ENCODE results near the gene ITPKA. TPM values are rescaled to one million over a fixed set of nuclear protein-coding genes. Genes with fewer than 3 reads are reported as not detected.

The ITPKA gene
- polyA plus RNA-seq, 1 of the 3 experiments (the other 2 are of a cell fraction) = 2.2 TPM

- POLR2A ChIA-PET = interaction anchor here (0.8 to 1.2 kb wide), 2 partner anchors 13 to 37 kb away, joined by 3 read pairs; partner anchors contain the start of gene RPAP1
These were observed 13.2 kb downstream of the ITPKA start for GRCh38 chr15:41506796-41507341.

DNA sequence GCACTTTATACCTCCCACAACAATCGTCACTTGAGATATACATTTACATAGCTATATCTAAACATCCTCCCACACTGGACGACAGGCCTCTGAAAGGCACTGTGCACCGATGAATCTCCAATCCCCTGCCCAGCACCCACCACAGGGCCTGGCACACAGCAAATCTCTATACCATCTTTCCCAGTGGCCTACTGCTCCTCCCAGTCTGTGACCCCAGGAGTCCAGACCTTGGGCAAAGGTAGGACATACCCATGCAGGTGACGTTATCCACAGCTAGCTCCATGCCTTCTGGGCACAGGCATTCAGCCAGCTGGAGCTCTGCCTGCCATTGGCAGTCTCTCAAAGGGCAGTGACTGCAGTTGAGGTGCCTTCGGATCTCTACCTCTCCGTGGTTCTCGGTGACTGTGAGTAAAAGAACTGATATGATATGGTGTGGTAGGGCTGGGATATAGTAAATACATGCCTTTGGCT is 14.2 kb downstream of the ITPKA start:
- CTCF ChIA-PET = interaction anchor here (0.6 to 1.8 kb wide), 7 partner anchors 10 to 1141 kb away, joined by 3 to 8 read pairs (median 3); no protein-coding TSS in a partner anchor
- TF ChIP-seq, protein P1, sequence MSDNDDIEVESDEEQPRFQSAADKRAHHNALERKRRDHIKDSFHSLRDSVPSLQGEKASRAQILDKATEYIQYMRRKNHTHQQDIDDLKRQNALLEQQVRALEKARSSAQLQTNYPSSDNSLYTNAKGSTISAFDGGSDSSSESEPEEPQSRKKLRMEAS (IDR thresholded peaks at IDR 0.05; ENCODE audit: low read depth) = no peak
- TF ChIP-seq CTCF (IDR thresholded peaks at IDR 0.05) (no peak), JUND (IDR thresholded peaks at IDR 0.05) (no peak), NFIC (IDR thresholded peaks at IDR 0.05; ENCODE audit: borderline replicate concordance) (no peak), GATA2 (CRISPR knock-in tag; IDR thresholded peaks at IDR 0.05) (no peak)
- TF ChIP-seq, protein P2, sequence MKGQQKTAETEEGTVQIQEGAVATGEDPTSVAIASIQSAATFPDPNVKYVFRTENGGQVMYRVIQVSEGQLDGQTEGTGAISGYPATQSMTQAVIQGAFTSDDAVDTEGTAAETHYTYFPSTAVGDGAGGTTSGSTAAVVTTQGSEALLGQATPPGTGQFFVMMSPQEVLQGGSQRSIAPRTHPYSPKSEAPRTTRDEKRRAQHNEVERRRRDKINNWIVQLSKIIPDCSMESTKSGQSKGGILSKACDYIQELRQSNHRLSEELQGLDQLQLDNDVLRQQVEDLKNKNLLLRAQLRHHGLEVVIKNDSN (IDR thresholded peaks at IDR 0.05; ENCODE audit: borderline replicate concordance, low read depth) = no peak
- TF ChIP-seq, protein P3, sequence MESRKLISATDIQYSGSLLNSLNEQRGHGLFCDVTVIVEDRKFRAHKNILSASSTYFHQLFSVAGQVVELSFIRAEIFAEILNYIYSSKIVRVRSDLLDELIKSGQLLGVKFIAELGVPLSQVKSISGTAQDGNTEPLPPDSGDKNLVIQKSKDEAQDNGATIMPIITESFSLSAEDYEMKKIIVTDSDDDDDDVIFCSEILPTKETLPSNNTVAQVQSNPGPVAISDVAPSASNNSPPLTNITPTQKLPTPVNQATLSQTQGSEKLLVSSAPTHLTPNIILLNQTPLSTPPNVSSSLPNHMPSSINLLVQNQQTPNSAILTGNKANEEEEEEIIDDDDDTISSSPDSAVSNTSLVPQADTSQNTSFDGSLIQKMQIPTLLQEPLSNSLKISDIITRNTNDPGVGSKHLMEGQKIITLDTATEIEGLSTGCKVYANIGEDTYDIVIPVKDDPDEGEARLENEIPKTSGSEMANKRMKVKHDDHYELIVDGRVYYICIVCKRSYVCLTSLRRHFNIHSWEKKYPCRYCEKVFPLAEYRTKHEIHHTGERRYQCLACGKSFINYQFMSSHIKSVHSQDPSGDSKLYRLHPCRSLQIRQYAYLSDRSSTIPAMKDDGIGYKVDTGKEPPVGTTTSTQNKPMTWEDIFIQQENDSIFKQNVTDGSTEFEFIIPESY (IDR thresholded peaks at IDR 0.05; ENCODE audit: borderline replicate concordance, low read depth) = no peak
- Histone ChIP-seq H3K4me1 (ENCODE audit: control insufficient read depth in 1 of 2, insufficient read depth in 2 of 2, low read depth in 1 of 2, low read length in 1 of 2) (peaks cover 0 to 11% of the 10 kb centered on the region in 2 experiments; a peak in 1 of 4 replicates), H3K4me2 (no peak overlapping the region), H4K20me1 (ENCODE audit: insufficient read depth) (no peaks in the 10 kb centered on the region), H3K27ac (ENCODE audit: low read depth in 2 of 2, low read length in 1 of 2) (no peak overlapping the region), H2AFZ (ENCODE audit: low read depth) (no peak overlapping the region), H3K27me3 (ENCODE audit: insufficient read depth) (peaks cover 5% of the 10 kb centered on the region; the same call in 1 of the 2 replicates), H3K9ac (no peak overlapping the region), H3K9me2 (no peaks in the 10 kb centered on the region), H3F3A (replicated peaks; ENCODE audit: insufficient read depth) (no peaks in the 10 kb centered on the region), H3K36me3 (replicated peaks in 1 of 2; ENCODE audit: control insufficient read depth in 1 of 2, insufficient read depth in 2 of 2, low read length in 1 of 2) (no peaks in the 10 kb centered on the region), H3K9me3 (no peaks in the 10 kb centered on the region), H3K79me2 (ENCODE audit: insufficient read depth) (no peaks in the 10 kb centered on the region), H3K4me3 (ENCODE audit: low read depth in 2 of 2, low read length in 1 of 2) (no peak overlapping the region)
- POLR2A ChIA-PET = interaction anchor here (0.6 to 1.2 kb wide), 4 partner anchors 12 to 36 kb away, joined by 3 to 4 read pairs (median 3); partner anchors contain the start of gene RPAP1
- no peak for DNase-seq
- WGBS (ENCODE audit: low lambda C conversion rate) = 86% methylated on average over 7 of the region's 7 CpGs

More at GRCh38 chr15:41506796-41507341, 13.2 kb downstream of the ITPKA start:
- H2AFZ ChIP-seq (ENCODE audit: low read depth) = no peak overlapping the region
- H3K4me3 ChIP-seq (ENCODE audit: low read depth in 2 of 2, low read length in 1 of 2) = no peak overlapping the region
- H3F3A ChIP-seq (replicated peaks; ENCODE audit: insufficient read depth) = no peaks in the 10 kb centered on the region
- H3K9me2 ChIP-seq = no peaks in the 10 kb centered on the region
- no peak overlapping the region for H3K27ac ChIP-seq (ENCODE audit: low read depth in 2 of 2, low read length in 1 of 2)
- no peaks in the 10 kb centered on the region; the same call in 1 of the 2 replicates for H3K27me3 ChIP-seq (ENCODE audit: insufficient read depth)
- no peaks in the 10 kb centered on the region for H3K36me3 ChIP-seq (replicated peaks in 1 of 2; ENCODE audit: control insufficient read depth in 1 of 2, insufficient read depth in 2 of 2, low read length in 1 of 2)
- peaks cover 0 to 10% of the 10 kb centered on the region in 2 experiments; a peak in 1 of 4 replicates for H3K4me1 ChIP-seq (ENCODE audit: control insufficient read depth in 1 of 2, insufficient read depth in 2 of 2, low read depth in 1 of 2, low read length in 1 of 2)
- CTCF ChIA-PET = interaction anchor here (0.7 to 1.8 kb wide), 5 partner anchors 11 to 41 kb away, joined by 3 to 8 read pairs (median 5); partner anchors contain the start of gene ITPKA
- H3K4me2 ChIP-seq = no peak overlapping the region
- H3K79me2 ChIP-seq (ENCODE audit: insufficient read depth) = no peaks in the 10 kb centered on the region
- H4K20me1 ChIP-seq (ENCODE audit: insufficient read depth) = no peaks in the 10 kb centered on the region
- no peak for DNase-seq
- 68% methylated on average over 8 of the region's 10 CpGs for WGBS (ENCODE audit: low lambda C conversion rate)
- H3K9me3 ChIP-seq = no peaks in the 10 kb centered on the region
- no peak overlapping the region for H3K9ac ChIP-seq
- TF ChIP-seq NRF1 (IDR thresholded peaks at IDR 0.05; ENCODE audit: low read depth, low read length) (no peak), SIN3A (IDR thresholded peaks at IDR 0.05; ENCODE audit: borderline replicate concordance, low read depth, low read length) (no peak), MXI1 (IDR thresholded peaks at IDR 0.05; ENCODE audit: low read depth, low read length) (no peak), RCOR1 (IDR thresholded peaks at IDR 0.05; ENCODE audit: low read length) (no peak)
- TF ChIP-seq, protein P2 (IDR thresholded peaks at IDR 0.05; ENCODE audit: borderline replicate concordance, low read depth) = no peak
